ENCODE results near the gene RIN3.

RIN3 gene

GRCh38 chr14:92475451-92476187 is 38.0 kb upstream of the RIN3 start:
- Mint-ChIP-seq H3K36me3 (ENCODE audit: low read depth) (no peaks in the 10 kb centered on the region), H3K27me3 (ENCODE audit: low read depth) (peaks cover 23% of the 10 kb centered on the region), H3K27ac (no peak overlapping the region), H3K4me3 (no peak overlapping the region), H3K9me3 (peaks cover 9% of the 10 kb centered on the region), H3K4me1 (ENCODE audit: low read depth) (no peaks in the 10 kb centered on the region)

GRCh38 chr14:92480856-92481255 is 32.7 kb upstream of the RIN3 start:
- Mint-ChIP-seq H3K4me1 (ENCODE audit: low read depth) (no peaks in the 10 kb centered on the region), H3K36me3 (ENCODE audit: low read depth) (no peaks in the 10 kb centered on the region), H3K27me3 (ENCODE audit: low read depth) (peaks cover 39% of the 10 kb centered on the region), H3K9me3 (peaks cover 9% of the 10 kb centered on the region), H3K4me3 (no peak overlapping the region), H3K27ac (no peak overlapping the region)

- H3K4me3 Mint-ChIP-seq, result no peak overlapping the region
- H3K9me3 Mint-ChIP-seq, result peaks cover 9% of the 10 kb centered on the region
- no peak overlapping the region for H3K27ac Mint-ChIP-seq
- no peaks in the 10 kb centered on the region for H3K36me3 Mint-ChIP-seq (ENCODE audit: low read depth)
- no peaks in the 10 kb centered on the region for H3K4me1 Mint-ChIP-seq (ENCODE audit: low read depth)
- H3K27me3 Mint-ChIP-seq (ENCODE audit: low read depth), result peaks cover 38% of the 10 kb centered on the region
These were observed 32.2 kb upstream of the RIN3 start for GRCh38 chr14:92481386-92481785.

GRCh38 chr14:92481811-92482555 is 31.6 kb upstream of the RIN3 start:
- Mint-ChIP-seq H3K27ac (no peak overlapping the region), H3K27me3 (ENCODE audit: low read depth) (peaks cover 38% of the 10 kb centered on the region), H3K36me3 (ENCODE audit: low read depth) (no peaks in the 10 kb centered on the region), H3K4me1 (ENCODE audit: low read depth) (no peaks in the 10 kb centered on the region), H3K9me3 (peaks cover 9% of the 10 kb centered on the region), H3K4me3 (no peak overlapping the region)

- no peaks in the 10 kb centered on the region for H3K36me3 Mint-ChIP-seq (ENCODE audit: low read depth)
- H3K4me1 Mint-ChIP-seq (ENCODE audit: low read depth), result no peaks in the 10 kb centered on the region
- peaks cover 38% of the 10 kb centered on the region for H3K27me3 Mint-ChIP-seq (ENCODE audit: low read depth)
- H3K4me3 Mint-ChIP-seq, result no peak overlapping the region
- H3K9me3 Mint-ChIP-seq, result peaks cover 9% of the 10 kb centered on the region
- H3K27ac Mint-ChIP-seq, result no peak overlapping the region
These were observed 30.8 kb upstream of the RIN3 start for GRCh38 chr14:92482621-92483319.

GRCh38 chr14:92484132-92484823 is 29.3 kb upstream of the RIN3 start:
- Mint-ChIP-seq H3K36me3 (ENCODE audit: low read depth) (no peaks in the 10 kb centered on the region), H3K4me3 (no peak overlapping the region), H3K27ac (no peak overlapping the region), H3K9me3 (peaks cover 3% of the 10 kb centered on the region), H3K27me3 (ENCODE audit: low read depth) (peaks cover 27% of the 10 kb centered on the region), H3K4me1 (ENCODE audit: low read depth) (no peaks in the 10 kb centered on the region)

- Mint-ChIP-seq H3K27ac (no peak overlapping the region), H3K9me3 (no peaks in the 10 kb centered on the region), H3K4me1 (ENCODE audit: low read depth) (no peaks in the 10 kb centered on the region), H3K36me3 (ENCODE audit: low read depth) (no peaks in the 10 kb centered on the region), H3K4me3 (no peak overlapping the region), H3K27me3 (ENCODE audit: low read depth) (peaks cover 8% of the 10 kb centered on the region)
These were observed 26.7 kb upstream of the RIN3 start for GRCh38 chr14:92486881-92487280.

GRCh38 chr14:92487513-92488133 is 26.0 kb upstream of the RIN3 start:
- Mint-ChIP-seq H3K4me1 (ENCODE audit: low read depth) (no peaks in the 10 kb centered on the region), H3K36me3 (ENCODE audit: low read depth) (no peaks in the 10 kb centered on the region), H3K27ac (no peak overlapping the region), H3K9me3 (no peaks in the 10 kb centered on the region), H3K27me3 (ENCODE audit: low read depth) (peaks cover 8% of the 10 kb centered on the region), H3K4me3 (no peak overlapping the region)

GRCh38 chr14:92489394-92490238 is 24.0 kb upstream of the RIN3 start:
- no peaks in the 10 kb centered on the region for H3K4me1 Mint-ChIP-seq (ENCODE audit: low read depth)
- no peaks in the 10 kb centered on the region for H3K9me3 Mint-ChIP-seq
- peaks cover 7% of the 10 kb centered on the region for H3K27me3 Mint-ChIP-seq (ENCODE audit: low read depth)
- H3K36me3 Mint-ChIP-seq (ENCODE audit: low read depth), result no peaks in the 10 kb centered on the region
- no peak overlapping the region for H3K27ac Mint-ChIP-seq
- no peak overlapping the region for H3K4me3 Mint-ChIP-seq

- H3K4me1 Mint-ChIP-seq (ENCODE audit: low read depth), result no peaks in the 10 kb centered on the region
- H3K9me3 Mint-ChIP-seq, result no peaks in the 10 kb centered on the region
- no peak overlapping the region for H3K27ac Mint-ChIP-seq
- H3K27me3 Mint-ChIP-seq (ENCODE audit: low read depth), result peaks cover 6% of the 10 kb centered on the region
- no peak overlapping the region for H3K4me3 Mint-ChIP-seq
- no peaks in the 10 kb centered on the region for H3K36me3 Mint-ChIP-seq (ENCODE audit: low read depth)
These were observed 23.2 kb upstream of the RIN3 start for GRCh38 chr14:92490239-92490959.

GRCh38 chr14:92491782-92492181 is 21.8 kb upstream of the RIN3 start:
- H3K36me3 Mint-ChIP-seq (ENCODE audit: low read depth), result no peaks in the 10 kb centered on the region
- no peaks in the 10 kb centered on the region for H3K9me3 Mint-ChIP-seq
- peaks cover 6% of the 10 kb centered on the region for H3K27me3 Mint-ChIP-seq (ENCODE audit: low read depth)
- no peak overlapping the region for H3K4me3 Mint-ChIP-seq
- no peak overlapping the region for H3K27ac Mint-ChIP-seq
- no peaks in the 10 kb centered on the region for H3K4me1 Mint-ChIP-seq (ENCODE audit: low read depth)

GRCh38 chr14:92492258-92492657 is 21.3 kb upstream of the RIN3 start:
- Mint-ChIP-seq H3K27me3 (ENCODE audit: low read depth) (peaks cover 6% of the 10 kb centered on the region), H3K4me3 (no peak overlapping the region), H3K36me3 (ENCODE audit: low read depth) (no peaks in the 10 kb centered on the region)

GRCh38 chr14:92493024-92493423 is 20.6 kb upstream of the RIN3 start:
- Mint-ChIP-seq H3K4me3 (no peak overlapping the region), H3K4me1 (ENCODE audit: low read depth) (no peaks in the 10 kb centered on the region), H3K27me3 (ENCODE audit: low read depth) (peaks cover 6% of the 10 kb centered on the region), H3K36me3 (ENCODE audit: low read depth) (no peaks in the 10 kb centered on the region), H3K27ac (no peak overlapping the region), H3K9me3 (no peaks in the 10 kb centered on the region)

More at GRCh38 chr14:92492258-92492657, 21.3 kb upstream of the RIN3 start:
- Mint-ChIP-seq H3K27ac (no peak overlapping the region), H3K4me1 (ENCODE audit: low read depth) (no peaks in the 10 kb centered on the region), H3K9me3 (no peaks in the 10 kb centered on the region)
